COR-L47 (cell line): ENCODE data around the gene MYO1A.
"Not testable (repeated sequence)": the region's sequence is repeated elsewhere in the genome, so short reads cannot be mapped to it uniquely, and the experiment has no call there.

Experiments
- DNase-seq: peaks from one replicate; lab custom pipeline; 2025; lab: John Stamatoyannopoulos, UW

Gene MYO1A

GRCh38 chr12:57087010-57087690 is 37.2 kb upstream of the MYO1A start:
- DNase-seq: peak; percentile 30

GRCh38 chr12:57086493-57087009 is 36.6 kb upstream of the MYO1A start:
- DNase-seq: peak; percentile 61

- DNase-seq: no peak
Observed at GRCh38 chr12:57085999-57086492, 36.1 kb upstream of the MYO1A start.

GRCh38 chr12:57080855-57081254 is 30.9 kb upstream of the MYO1A start:
- no peak for DNase-seq

- no peak for DNase-seq
Observed at GRCh38 chr12:57079821-57080220, 29.9 kb upstream of the MYO1A start.

GRCh38 chr12:57078519-57079404 is 28.8 kb upstream of the MYO1A start, which contains the start of gene NEMP1:
TSS of gene NEMP1 (minus strand) at chr12:57078791. CDS start at chr12:57078745, 46 bp downstream.
- peak; percentile 99 for DNase-seq

GRCh38 chr12:57073566-57074450 is 23.9 kb upstream of the MYO1A start:
- DNase-seq: not testable (repeated sequence)

GRCh38 chr12:57072661-57073060 is 22.7 kb upstream of the MYO1A start:
- no peak for DNase-seq

GRCh38 chr12:57069523-57069922 is 19.6 kb upstream of the MYO1A start:
- peak; percentile 58 for DNase-seq

- DNase-seq: no peak
Observed at GRCh38 chr12:57066245-57066644, 16.3 kb upstream of the MYO1A start.

- no peak for DNase-seq
Observed at GRCh38 chr12:57063991-57064685, 14.2 kb upstream of the MYO1A start.

- DNase-seq: no peak
Observed at GRCh38 chr12:57058454-57058853, 8.5 kb upstream of the MYO1A start.

- DNase-seq: no peak
Observed at GRCh38 chr12:57057067-57057751, 7.3 kb upstream of the MYO1A start.

GRCh38 chr12:57055824-57056223 is 5.9 kb upstream of the MYO1A start:
- no peak for DNase-seq

GRCh38 chr12:57053901-57054300 is 4.0 kb upstream of the MYO1A start:
- DNase-seq: not testable (repeated sequence)

- not testable (repeated sequence) for DNase-seq
Observed at GRCh38 chr12:57053146-57053545, 3.2 kb upstream of the MYO1A start.

- no peak for DNase-seq
Observed at GRCh38 chr12:57051011-57051410, 1.1 kb upstream of the MYO1A start.

GRCh38 chr12:57049119-57049446 is 846 bp downstream of the MYO1A start:
- DNase-seq: no peak

- DNase-seq: no peak
Observed at GRCh38 chr12:57048423-57049118, 1.4 kb downstream of the MYO1A start.

- DNase-seq: no peak
Observed at GRCh38 chr12:57047981-57048380, 1.9 kb downstream of the MYO1A start.
